HEK293T (cell line): ENCODE results near the gene MRPL12.

ENCODE experiments used
- CTCF ChIA-PET: fragments of 350-600 bp; formaldehyde crosslinking; extraction: SDS; loops from one replicate; lab custom pipeline; 2021; ENCODE audit warnings: antibody characterized with exemption, inconsistent platforms; lab: Yijun Ruan, JAX
- POLR2A ChIA-PET: fragments of 350-600 bp; formaldehyde crosslinking; extraction: SDS; loops from one replicate; lab custom pipeline; 2020; ENCODE audit warnings: antibody characterized with exemption, inconsistent platforms; lab: Yijun Ruan, JAX
- DNase-seq: peaks from one replicate; pipeline ENCODE4 v3.0.0; 2012; ENCODE audit warnings: mixed read lengths; ENCODE audit errors: extremely low spot score
- ARNT ChIP-seq: fragments of 450-650 bp; IDR thresholded peaks from 2 replicates; pipeline ENCODE4 v1.6.1; 2017; ENCODE audit warnings: mild to moderate bottlenecking
- BHLHE40 ChIP-seq: fragments of 450-650 bp; IDR thresholded peaks from 2 replicates; pipeline ENCODE4 v1.6.1; 2016; ENCODE audit warnings: mild to moderate bottlenecking, moderate library complexity, borderline replicate concordance
- CTBP1 ChIP-seq: fragments of 450-650 bp; IDR thresholded peaks from 2 replicates; pipeline ENCODE4 v1.6.1; 2016; ENCODE audit warnings: borderline replicate concordance
- ELF4 ChIP-seq: fragments of 450-650 bp; IDR thresholded peaks from 2 replicates; pipeline ENCODE4 v1.6.1; 2017; ENCODE audit warnings: antibody characterized with exemption
- FOXA1 ChIP-seq: fragments of 450-650 bp; IDR thresholded peaks from 2 replicates; pipeline ENCODE4 v1.6.1; 2016; ENCODE audit warnings: mild to moderate bottlenecking
- FOXK2 ChIP-seq: fragments of 450-650 bp; IDR thresholded peaks from 2 replicates; pipeline ENCODE4 v1.6.1; 2016; ENCODE audit warnings: mild to moderate bottlenecking
- FOXM1 ChIP-seq: fragments of 450-650 bp; IDR thresholded peaks from 2 replicates; pipeline ENCODE4 v1.6.1; 2017; ENCODE audit warnings: mild to moderate bottlenecking, borderline replicate concordance
- HDGF ChIP-seq: fragments of 450-650 bp; IDR thresholded peaks from 2 replicates; pipeline ENCODE4 v1.6.1; 2017; ENCODE audit warnings: antibody characterized with exemption, borderline replicate concordance
- L3MBTL2 ChIP-seq: fragments of 450-650 bp; conservative IDR thresholded peaks from 2 replicates; pipeline ENCODE4 v1.6.1; 2016; ENCODE audit warnings: mild to moderate bottlenecking
- LEF1 ChIP-seq: fragments of 450-650 bp; IDR thresholded peaks from 2 replicates; pipeline ENCODE4 v1.6.1; 2017; ENCODE audit warnings: mild to moderate bottlenecking, borderline replicate concordance
- NFRKB ChIP-seq: fragments of 450-650 bp; IDR thresholded peaks from 2 replicates; pipeline ENCODE4 v1.6.1; 2016; ENCODE audit warnings: mild to moderate bottlenecking, moderate library complexity
- SP1 ChIP-seq: fragments of 450-650 bp; IDR thresholded peaks from 2 replicates; pipeline ENCODE4 v1.6.1; 2017
- SUZ12 ChIP-seq: fragments of 450-650 bp; IDR thresholded peaks from 2 replicates; pipeline ENCODE4 v1.6.1; 2016; ENCODE audit warnings: mild to moderate bottlenecking
- TARDBP ChIP-seq: fragments of 450-650 bp; IDR thresholded peaks from 2 replicates; pipeline ENCODE4 v1.6.1; 2016
- ZNF384 ChIP-seq: fragments of 450-650 bp; IDR thresholded peaks from 2 replicates; pipeline ENCODE4 v1.6.1; 2016
- TF ChIP-seq, protein P1 (sequence below): fragments of 450-650 bp; IDR thresholded peaks from 2 replicates; pipeline ENCODE4 v1.6.1; 2016

The MRPL12 gene

DNA sequence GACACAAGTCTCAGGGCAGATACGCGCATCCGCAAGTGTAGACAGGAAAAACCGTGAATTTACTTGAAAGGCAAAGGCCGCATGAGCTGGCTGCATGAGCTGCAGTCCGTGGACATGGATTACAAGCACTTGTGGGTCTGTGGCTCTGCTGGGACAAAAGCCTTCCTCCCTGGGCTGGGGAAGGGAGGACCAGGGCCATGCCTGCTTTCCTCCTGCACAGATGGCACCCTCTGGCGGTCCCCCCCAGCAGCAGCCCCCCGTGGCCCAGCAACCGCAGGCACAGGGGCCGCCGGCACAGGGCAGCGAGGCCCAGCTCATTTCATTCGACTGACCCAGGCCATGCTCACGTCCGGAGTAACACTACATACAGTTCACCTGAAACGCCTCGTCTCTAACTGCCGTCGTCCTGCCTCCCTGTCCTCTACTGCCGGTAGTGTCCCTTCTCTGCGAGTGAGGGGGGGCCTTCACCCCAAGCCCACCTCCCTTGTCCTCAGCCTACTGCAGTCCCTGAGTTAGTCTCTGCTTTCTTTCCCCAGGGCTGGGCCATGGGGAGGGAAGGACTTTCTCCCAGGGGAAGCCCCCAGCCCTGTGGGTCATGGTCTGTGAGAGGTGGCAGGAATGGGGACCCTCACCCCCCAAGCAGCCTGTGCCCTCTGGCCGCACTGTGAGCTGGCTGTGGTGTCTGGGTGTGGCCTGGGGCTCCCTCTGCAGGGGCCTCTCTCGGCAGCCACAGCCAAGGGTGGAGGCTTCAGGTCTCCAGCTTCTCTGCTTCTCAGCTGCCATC, 1.7 kb upstream of the MRPL12 start:
- no peak for TF ChIP-seq LEF1
- no peak for TF ChIP-seq NFRKB
- no peak for TF ChIP-seq TARDBP
- no peak for TF ChIP-seq BHLHE40
- no peak for TF ChIP-seq ELF4
- TF ChIP-seq HDGF, result no peak
- no peak for TF ChIP-seq SUZ12
- no peak for TF ChIP-seq SP1
- no peak for TF ChIP-seq ZNF384
- TF ChIP-seq ARNT, result no peak
- no peak for TF ChIP-seq FOXK2
- TF ChIP-seq CTBP1, result no peak
- no peak for DNase-seq
- CTCF ChIA-PET, result interaction anchor here (1.2 to 1.8 kb wide), 4 partner anchors 12 to 26 kb away, joined by 3 to 5 read pairs (median 4); partner anchors contain the start of genes ARL16 and HGS
- POLR2A ChIA-PET, result interaction anchor here (0.7 to 4.1 kb wide), 7 partner anchors 11 to 37 kb away, joined by 3 to 120 read pairs (median 12); partner anchors contain the start of genes ARL16, CCDC137, HGS and OXLD1

DNA sequence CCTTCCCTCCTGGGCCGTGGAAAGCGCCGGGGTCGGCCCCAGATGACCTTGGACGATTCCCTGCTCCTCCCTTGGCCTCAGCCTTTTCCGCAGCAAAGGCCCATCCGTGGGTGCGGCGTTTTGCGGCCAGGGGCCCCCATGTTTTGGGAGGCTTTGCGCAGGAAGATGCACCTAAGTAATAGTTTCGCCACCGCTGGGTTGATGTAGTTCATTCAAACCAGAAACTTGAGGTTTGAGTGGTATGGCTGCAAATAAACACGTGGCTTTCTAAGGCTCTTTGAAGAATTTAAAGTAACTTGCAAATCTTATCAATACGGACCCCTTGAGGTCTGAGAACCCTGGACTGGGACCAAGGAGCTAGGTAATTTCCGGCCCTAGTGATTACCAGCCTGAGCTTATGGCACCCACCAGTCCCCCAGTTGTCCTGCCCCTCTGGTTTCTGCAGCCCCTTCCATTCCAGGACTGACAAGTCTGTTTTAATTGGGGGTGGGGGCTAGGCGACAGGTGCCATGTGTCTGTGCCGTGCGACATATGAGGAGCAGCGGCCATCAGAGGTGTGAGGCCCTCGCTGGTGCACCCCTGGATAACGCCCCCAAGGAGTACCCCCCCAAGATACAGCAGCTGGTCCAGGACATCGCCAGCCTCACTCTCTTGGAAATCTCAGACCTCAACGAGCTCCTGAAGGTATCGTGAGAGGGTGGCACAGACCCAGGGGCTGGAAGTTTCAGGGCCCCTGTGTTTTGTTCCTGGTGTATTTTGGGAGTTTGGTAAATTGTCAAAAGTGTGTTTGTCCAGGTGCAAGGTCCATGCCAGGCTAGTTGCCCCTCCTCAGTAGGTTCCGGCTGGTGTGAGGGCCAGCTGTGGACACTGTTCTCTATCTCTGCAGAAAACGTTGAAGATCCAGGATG, 834 bp downstream of the MRPL12 start:
- ChIA-PET POLR2A (interaction anchor here (0.6 to 4.1 kb wide), 20 partner anchors 10 to 169 kb away, joined by 3 to 120 read pairs (median 5); partner anchors contain the start of genes ARL16, CCDC137, FAAP100 and HGS), CTCF (no interaction called here)
- TF ChIP-seq TARDBP, result no peak
- TF ChIP-seq L3MBTL2, result no peak; the same call in 1 of the 2 replicates
- TF ChIP-seq, protein P1, sequence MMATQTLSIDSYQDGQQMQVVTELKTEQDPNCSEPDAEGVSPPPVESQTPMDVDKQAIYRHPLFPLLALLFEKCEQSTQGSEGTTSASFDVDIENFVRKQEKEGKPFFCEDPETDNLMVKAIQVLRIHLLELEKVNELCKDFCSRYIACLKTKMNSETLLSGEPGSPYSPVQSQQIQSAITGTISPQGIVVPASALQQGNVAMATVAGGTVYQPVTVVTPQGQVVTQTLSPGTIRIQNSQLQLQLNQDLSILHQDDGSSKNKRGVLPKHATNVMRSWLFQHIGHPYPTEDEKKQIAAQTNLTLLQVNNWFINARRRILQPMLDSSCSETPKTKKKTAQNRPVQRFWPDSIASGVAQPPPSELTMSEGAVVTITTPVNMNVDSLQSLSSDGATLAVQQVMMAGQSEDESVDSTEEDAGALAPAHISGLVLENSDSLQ, result no peak
- TF ChIP-seq SUZ12, result no peak
- no peak for TF ChIP-seq BHLHE40
- TF ChIP-seq CTBP1, result no peak
- no peak for TF ChIP-seq SP1
- no peak for TF ChIP-seq ELF4
- no peak for TF ChIP-seq NFRKB
- TF ChIP-seq FOXK2, result no peak
- no peak for TF ChIP-seq ZNF384
- no peak for TF ChIP-seq FOXM1
- no peak for DNase-seq

DNA sequence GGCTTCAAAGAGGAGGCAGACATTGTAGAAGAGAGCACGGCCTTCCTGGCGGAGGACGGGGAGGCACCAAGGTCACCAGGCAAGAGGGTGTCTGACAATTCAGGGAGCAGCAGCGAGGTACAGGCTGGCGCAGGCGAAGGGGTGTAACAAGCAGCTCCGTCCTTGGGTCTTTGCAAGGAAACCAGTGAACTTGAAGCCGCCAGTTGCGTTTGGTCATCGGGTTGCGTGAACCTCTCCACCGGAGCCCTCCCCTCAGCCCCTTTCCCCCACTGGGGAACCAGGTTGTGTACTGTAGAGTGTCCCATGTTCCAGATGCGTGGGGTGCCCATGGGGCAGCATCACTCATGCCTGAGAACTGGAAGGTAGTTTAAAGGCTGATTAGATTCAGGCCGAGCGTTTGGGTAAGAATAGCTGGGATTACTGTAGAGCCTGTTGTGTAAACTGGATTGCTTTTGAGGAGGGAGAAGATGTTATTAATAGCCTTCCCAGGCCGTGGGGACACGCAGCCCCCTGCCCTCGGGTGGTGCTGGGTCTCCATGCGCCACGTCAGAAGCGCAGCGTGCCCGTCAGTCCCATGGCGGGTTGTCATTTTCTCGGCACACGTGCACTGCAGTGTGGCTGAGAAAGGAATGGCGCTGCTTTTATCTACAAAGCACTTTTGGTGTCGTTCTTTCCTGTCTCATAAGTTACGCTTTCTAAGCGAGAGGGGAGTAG, 2.5 kb downstream of the MRPL12 start:
- TF ChIP-seq, protein P1, result no peak
- TF ChIP-seq FOXK2, result no peak
- no peak for TF ChIP-seq LEF1
- no peak for TF ChIP-seq CTBP1
- TF ChIP-seq HDGF, result no peak
- TF ChIP-seq FOXA1, result no peak
- TF ChIP-seq BHLHE40, result no peak
- no peak for TF ChIP-seq ZNF384
- TF ChIP-seq ELF4, result no peak
- TF ChIP-seq L3MBTL2, result no peak
- TF ChIP-seq NFRKB, result no peak
- no peak for TF ChIP-seq TARDBP
- no peak for TF ChIP-seq FOXM1
- no peak for TF ChIP-seq SUZ12
- ChIA-PET POLR2A (no interaction called here), CTCF (no interaction called here)
- DNase-seq, result no peak

DNA sequence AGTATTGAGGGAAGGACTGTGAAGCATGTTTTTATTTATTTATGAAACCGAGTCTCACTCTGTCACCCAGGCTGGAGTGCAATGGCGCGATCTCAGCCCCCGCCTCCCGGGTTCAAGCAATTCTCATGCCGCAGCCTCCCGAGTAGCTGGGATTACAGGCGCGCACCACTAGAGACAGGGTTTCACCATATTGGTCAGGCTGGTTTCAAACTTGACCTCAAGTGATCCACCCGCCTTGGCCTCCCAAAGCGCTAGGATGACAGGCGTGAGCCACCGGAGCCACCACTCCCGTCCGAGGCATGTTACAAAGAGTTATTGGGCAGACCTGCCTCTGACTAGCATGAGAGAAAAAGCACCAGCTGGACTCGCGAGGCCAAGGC, 3.1 kb downstream of the MRPL12 start:
- no peak for DNase-seq
- CTCF ChIA-PET, result no interaction called here
- TF ChIP-seq FOXM1 (no peak), BHLHE40 (no peak), SP1 (no peak), FOXK2 (no peak), FOXA1 (no peak), ARNT (no peak), ELF4 (no peak), TARDBP (no peak), NFRKB (no peak), SUZ12 (no peak), CTBP1 (no peak), ZNF384 (no peak), LEF1 (no peak), L3MBTL2 (no peak), HDGF (no peak)
- TF ChIP-seq, protein P1, result no peak
- POLR2A ChIA-PET, result interaction anchor here (0.7 kb wide), 1 partner anchor 22 kb away, joined by 3 read pairs; no protein-coding TSS in a partner anchor
